Vagina (tissue), 2 donors: ENCODE data around the gene GDA.

Experiments used
- POLR2A ChIP-seq, 2 donors: fragments of 450-650 bp; IDR thresholded peaks; one replicate each; pipeline ENCODE4 v1.6.1; 2017; ENCODE audit warnings: antibody characterized with exemption in 2 of 2, mild to moderate bottlenecking in 2 of 2, moderate library complexity in 2 of 2
- POLR2AphosphoS5 ChIP-seq, 2 donors: sonication (generic); formaldehyde crosslinking; IDR thresholded peaks; one replicate each; pipeline ENCODE4 v1.9.0; 2017; ENCODE audit warnings: antibody characterized with exemption in 2 of 2, mild to moderate bottlenecking in 2 of 2, low read depth in 1 of 2; ENCODE audit not compliant: insufficient read depth in 1 of 2
- TF ChIP-seq, protein P1 (sequence below), 3 experiments: fragments of 450-650 bp in 2 of 3; fragments of 200-600 bp in 1 of 3; sonication (generic) in 1 of 3; IDR thresholded peaks; one replicate each; pipeline ENCODE4 v1.5.1; 2017 to 2019; ENCODE audit warnings: antibody characterized with exemption in 3 of 3, mild to moderate bottlenecking in 2 of 3, moderate library complexity in 2 of 3

DNA sequence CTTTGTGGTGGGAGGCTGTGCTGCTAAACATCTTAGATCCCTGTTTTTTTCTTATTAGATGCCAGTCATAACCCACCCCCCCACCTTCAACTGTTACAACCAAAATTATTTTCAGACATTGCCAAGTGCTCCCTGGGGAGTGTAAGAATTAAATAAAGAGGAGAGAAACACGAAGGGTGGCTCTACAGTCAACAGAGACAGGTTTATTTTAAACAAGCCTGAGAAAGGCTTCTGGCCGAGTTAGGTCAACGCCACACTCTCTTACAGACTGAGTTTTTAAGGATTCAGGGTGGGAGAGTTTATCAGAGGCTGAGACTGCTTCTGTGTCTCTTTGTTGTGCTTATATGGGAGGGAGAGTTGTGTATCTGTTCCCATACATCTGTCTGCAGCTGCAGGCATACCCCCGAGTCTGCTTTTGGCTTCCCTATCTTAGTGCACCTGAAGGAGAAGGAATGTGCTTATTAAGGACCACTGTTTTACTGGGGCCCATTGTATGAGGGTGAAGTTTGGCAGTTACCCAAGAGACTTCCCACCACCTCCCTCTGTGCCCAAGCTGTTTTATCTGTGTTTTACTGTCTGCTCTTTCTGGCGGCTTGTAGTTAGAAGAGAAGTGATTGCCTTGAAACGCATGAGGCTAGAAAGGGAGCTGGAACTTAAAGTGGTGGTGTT lies 11.4 kb upstream of the GDA start:
- TF ChIP-seq POLR2A (IDR thresholded peaks at IDR 0.05): no peak
- no peak for TF ChIP-seq POLR2AphosphoS5 (IDR thresholded peaks at IDR 0.05; ENCODE audit: insufficient read depth in 1 of 2, low read depth in 1 of 2)
- TF ChIP-seq, protein P1, sequence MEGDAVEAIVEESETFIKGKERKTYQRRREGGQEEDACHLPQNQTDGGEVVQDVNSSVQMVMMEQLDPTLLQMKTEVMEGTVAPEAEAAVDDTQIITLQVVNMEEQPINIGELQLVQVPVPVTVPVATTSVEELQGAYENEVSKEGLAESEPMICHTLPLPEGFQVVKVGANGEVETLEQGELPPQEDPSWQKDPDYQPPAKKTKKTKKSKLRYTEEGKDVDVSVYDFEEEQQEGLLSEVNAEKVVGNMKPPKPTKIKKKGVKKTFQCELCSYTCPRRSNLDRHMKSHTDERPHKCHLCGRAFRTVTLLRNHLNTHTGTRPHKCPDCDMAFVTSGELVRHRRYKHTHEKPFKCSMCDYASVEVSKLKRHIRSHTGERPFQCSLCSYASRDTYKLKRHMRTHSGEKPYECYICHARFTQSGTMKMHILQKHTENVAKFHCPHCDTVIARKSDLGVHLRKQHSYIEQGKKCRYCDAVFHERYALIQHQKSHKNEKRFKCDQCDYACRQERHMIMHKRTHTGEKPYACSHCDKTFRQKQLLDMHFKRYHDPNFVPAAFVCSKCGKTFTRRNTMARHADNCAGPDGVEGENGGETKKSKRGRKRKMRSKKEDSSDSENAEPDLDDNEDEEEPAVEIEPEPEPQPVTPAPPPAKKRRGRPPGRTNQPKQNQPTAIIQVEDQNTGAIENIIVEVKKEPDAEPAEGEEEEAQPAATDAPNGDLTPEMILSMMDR (IDR thresholded peaks at IDR 0.05): no peak
